Muscle layer of duodenum (tissue), 2 donors: ENCODE data around the gene PPP1R12B.

Experiments used
- H3K27ac ChIP-seq: one replicate; pipeline ENCODE4 v1.7.0; 2013; ENCODE audit warnings: mild to moderate bottlenecking, low read length
- H3K27me3 ChIP-seq: one replicate; pipeline ENCODE4 v1.7.0; 2013; ENCODE audit warnings: low read depth, mild to moderate bottlenecking, control low read depth, low read length
- H3K36me3 ChIP-seq, 2 donors: one replicate each; pipeline ENCODE4 v1.7.0; 2013; ENCODE audit warnings: low read length in 2 of 2, control low read depth in 1 of 2, mild to moderate bottlenecking in 1 of 2; ENCODE audit not compliant: insufficient read depth in 2 of 2, control insufficient read depth in 1 of 2
- H3K4me1 ChIP-seq, 2 donors: one replicate each; pipeline ENCODE4 v1.7.0; 2013; ENCODE audit warnings: low read length in 2 of 2, mild to moderate bottlenecking in 2 of 2, control low read depth in 1 of 2, moderate library complexity in 1 of 2; ENCODE audit not compliant: insufficient read depth in 2 of 2, control insufficient read depth in 1 of 2
- H3K4me3 ChIP-seq, 2 donors: one replicate each; pipeline ENCODE4 v1.7.0; 2013; ENCODE audit warnings: low read length in 2 of 2, low read depth in 1 of 2, mild to moderate bottlenecking in 1 of 2
- H3K9me3 ChIP-seq, 2 donors: one replicate each; pipeline ENCODE4 v1.7.0; 2013; ENCODE audit warnings: low read length in 2 of 2, control low read depth in 1 of 2, mild to moderate bottlenecking in 1 of 2; ENCODE audit not compliant: control insufficient read depth in 1 of 2
- donor health status: healthy.

Gene PPP1R12B

GRCh38 chr1:202569393-202570322, 221.2 kb downstream of the PPP1R12B start:
- H3K27me3 ChIP-seq: no peaks in the 10 kb centered on the region
- peaks cover 14 to 89% of the 10 kb centered on the region in 2 donors for H3K4me1 ChIP-seq
- H3K27ac ChIP-seq: peak overlapping the region; percentile 65
- H3K9me3 ChIP-seq: no peaks in the 10 kb centered on the region
- H3K36me3 ChIP-seq: peaks cover 43 to 51% of the 10 kb centered on the region in 2 donors
- no peak overlapping the region for H3K4me3 ChIP-seq

- Histone ChIP-seq H3K4me3 (no peak overlapping the region), H3K27ac (peak overlapping the region; percentile 32), H3K27me3 (no peaks in the 10 kb centered on the region), H3K9me3 (no peaks in the 10 kb centered on the region), H3K36me3 (peaks cover 33 to 56% of the 10 kb centered on the region in 2 donors), H3K4me1 (peaks cover 8 to 91% of the 10 kb centered on the region in 2 donors)
These were observed 223.3 kb downstream of the PPP1R12B start for GRCh38 chr1:202571719-202572339.

GRCh38 chr1:202572867-202573266, 224.4 kb downstream of the PPP1R12B start:
- Histone ChIP-seq H3K4me1 (peaks cover 4 to 91% of the 10 kb centered on the region in 2 donors), H3K9me3 (no peaks in the 10 kb centered on the region), H3K27me3 (no peaks in the 10 kb centered on the region), H3K36me3 (peaks cover 30 to 46% of the 10 kb centered on the region in 2 donors), H3K27ac (no peak overlapping the region), H3K4me3 (no peak overlapping the region)

- Histone ChIP-seq H3K9me3 (no peaks in the 10 kb centered on the region), H3K4me1 (peaks cover 15 to 85% of the 10 kb centered on the region in 2 donors), H3K27ac (peak overlapping the region; percentile 76), H3K36me3 (peaks cover 25 to 43% of the 10 kb centered on the region in 2 donors), H3K27me3 (no peaks in the 10 kb centered on the region), H3K4me3 (no peak overlapping the region)
These were observed 227.6 kb downstream of the PPP1R12B start for GRCh38 chr1:202575918-202576653.

- Histone ChIP-seq H3K9me3 (no peaks in the 10 kb centered on the region), H3K27ac (peak overlapping the region; percentile 76), H3K4me1 (peaks cover 15 to 80% of the 10 kb centered on the region in 2 donors), H3K36me3 (peaks cover 32 to 51% of the 10 kb centered on the region in 2 donors), H3K27me3 (no peaks in the 10 kb centered on the region), H3K4me3 (no peak overlapping the region)
These were observed 228.3 kb downstream of the PPP1R12B start for GRCh38 chr1:202576816-202577215.

GRCh38 chr1:202577381-202577780, 228.9 kb downstream of the PPP1R12B start:
- H3K36me3 ChIP-seq: peaks cover 27 to 51% of the 10 kb centered on the region in 2 donors
- peaks cover 15 to 75% of the 10 kb centered on the region in 2 donors for H3K4me1 ChIP-seq
- no peaks in the 10 kb centered on the region for H3K27me3 ChIP-seq
- H3K9me3 ChIP-seq: no peaks in the 10 kb centered on the region
- peak overlapping the region; percentile 76 for H3K27ac ChIP-seq
- no peak overlapping the region for H3K4me3 ChIP-seq

GRCh38 chr1:202578001-202578504, 229.6 kb downstream of the PPP1R12B start:
- Histone ChIP-seq H3K9me3 (no peaks in the 10 kb centered on the region), H3K27me3 (no peaks in the 10 kb centered on the region), H3K27ac (peak overlapping the region; percentile 76), H3K4me3 (no peak overlapping the region), H3K36me3 (peaks cover 22 to 45% of the 10 kb centered on the region in 2 donors), H3K4me1 (peaks cover 15 to 69% of the 10 kb centered on the region in 2 donors)

GRCh38 chr1:202578565-202578964, 230.1 kb downstream of the PPP1R12B start:
- Histone ChIP-seq H3K27ac (peak overlapping the region; percentile 76), H3K36me3 (peaks cover 24 to 45% of the 10 kb centered on the region in 2 donors)

GRCh38 chr1:202579806-202580205, 231.3 kb downstream of the PPP1R12B start:
- H3K36me3 ChIP-seq: peaks cover 31 to 48% of the 10 kb centered on the region in 2 donors
- peak overlapping the region; percentile 78 for H3K27ac ChIP-seq
- H3K4me1 ChIP-seq: peaks cover 15 to 59% of the 10 kb centered on the region in 2 donors
- no peaks in the 10 kb centered on the region for H3K9me3 ChIP-seq
- H3K4me3 ChIP-seq: no peak overlapping the region
- H3K27me3 ChIP-seq: no peaks in the 10 kb centered on the region

More at GRCh38 chr1:202578565-202578964, 230.1 kb downstream of the PPP1R12B start:
- no peaks in the 10 kb centered on the region for H3K9me3 ChIP-seq
- H3K4me1 ChIP-seq: peaks cover 15 to 65% of the 10 kb centered on the region in 2 donors
- no peak overlapping the region for H3K4me3 ChIP-seq
- no peaks in the 10 kb centered on the region for H3K27me3 ChIP-seq

GRCh38 chr1:202580619-202581018, 232.1 kb downstream of the PPP1R12B start:
- H3K4me1 ChIP-seq: peaks cover 15 to 59% of the 10 kb centered on the region in 2 donors
- H3K4me3 ChIP-seq: no peak overlapping the region
- H3K27ac ChIP-seq: peak overlapping the region; percentile 78
- no peaks in the 10 kb centered on the region for H3K9me3 ChIP-seq
- no peaks in the 10 kb centered on the region for H3K27me3 ChIP-seq
- H3K36me3 ChIP-seq: peaks cover 31 to 40% of the 10 kb centered on the region in 2 donors
